Neural progenitor cell (in vitro differentiated cells): Measurements from ENCODE around the gene ATP5F1E. TPM values are rescaled to one million over a fixed set of nuclear protein-coding genes. Genes with fewer than 3 reads are reported as not detected.
A peak's percentile ranks its signal among the peaks of the same experiment; 100 is the strongest.
"Not testable (repeated sequence)": the region's sequence is repeated elsewhere in the genome, so short reads cannot be mapped to it uniquely, and the experiment has no call there.

ENCODE experiments used
- DNase-seq: peaks from one replicate; pipeline ENCODE4 v3.0.0-alpha.2; 2016; ENCODE audit warnings: low spot score
- H2AFZ ChIP-seq: fragments of 200-600 bp; sonication (generic); replicated peaks from 2 replicates; pipeline ENCODE4 v1.6.1; 2016; ENCODE audit warnings: antibody characterized with exemption
- H3F3A ChIP-seq: fragments of 200-600 bp; sonication (generic); 2 replicates; pipeline ENCODE4 v1.6.1; 2016; ENCODE audit warnings: antibody characterized with exemption, low read depth
- H3K27ac ChIP-seq: fragments of 200-600 bp; sonication (generic); 2 replicates; pipeline ENCODE4 v1.5.1; 2016; ENCODE audit warnings: mild to moderate bottlenecking
- H3K27me3 ChIP-seq: fragments of 200-600 bp; sonication (generic); 2 replicates; pipeline ENCODE4 v1.6.1; 2016; ENCODE audit warnings: mild to moderate bottlenecking, moderate library complexity
- H3K36me3 ChIP-seq: fragments of 200-600 bp; sonication (generic); 2 replicates; pipeline ENCODE4 v1.5.1; 2016
- H3K4me1 ChIP-seq: fragments of 200-600 bp; sonication (generic); 2 replicates; pipeline ENCODE4 v1.6.1; 2016; ENCODE audit warnings: mixed run types
- H3K4me2 ChIP-seq: fragments of 200-600 bp; sonication (generic); 2 replicates; pipeline ENCODE4 v1.6.1; 2016
- H3K4me3 ChIP-seq: fragments of 200-600 bp; sonication (generic); 2 replicates; pipeline ENCODE4 v1.5.1; 2016
- H3K79me2 ChIP-seq: fragments of 200-600 bp; sonication (generic); 2 replicates; pipeline ENCODE4 v1.6.1; 2016; ENCODE audit warnings: low read depth
- H3K9ac ChIP-seq: fragments of 200-600 bp; sonication (generic); 2 replicates; pipeline ENCODE4 v1.6.1; 2016
- H3K9me3 ChIP-seq: fragments of 200-600 bp; sonication (generic); 2 replicates; pipeline ENCODE4 v1.5.1; 2016; ENCODE audit warnings: low read depth
- H4K20me1 ChIP-seq: fragments of 200-600 bp; sonication (generic); 2 replicates; pipeline ENCODE4 v1.6.1; 2016; ENCODE audit warnings: low read depth
- H3K27ac Mint-ChIP-seq: 3 replicates; pipeline ENCODE4 v1.8.0; 2021; ENCODE audit warnings: mixed read lengths
- H3K27me3 Mint-ChIP-seq: 2 replicates; pipeline ENCODE4 v1.8.0; 2022; ENCODE audit warnings: low read depth, mild to moderate bottlenecking, inconsistent platforms, moderate library complexity, mixed read lengths; ENCODE audit not compliant: insufficient read depth
- H3K36me3 Mint-ChIP-seq: 3 replicates; pipeline ENCODE4 v1.8.0; 2021; ENCODE audit warnings: mixed read lengths
- H3K4me1 Mint-ChIP-seq: 3 replicates; pipeline ENCODE4 v1.8.0; 2021; ENCODE audit warnings: mixed read lengths
- H3K4me3 Mint-ChIP-seq: 3 replicates; pipeline ENCODE4 v1.8.0; 2021; ENCODE audit warnings: mild to moderate bottlenecking, moderate library complexity, mixed read lengths
- H3K9me3 Mint-ChIP-seq: 3 replicates; pipeline ENCODE4 v1.8.0; 2020; ENCODE audit warnings: mixed read lengths
- EZH2 ChIP-seq: fragments of 200-600 bp; sonication (generic); IDR thresholded peaks from 2 replicates; pipeline ENCODE4 v1.6.1; 2017; ENCODE audit warnings: antibody characterized with exemption, mild to moderate bottlenecking, moderate library complexity
- EZH2phosphoT487 ChIP-seq: fragments of 200-600 bp; sonication (generic); IDR thresholded peaks from 2 replicates; pipeline ENCODE4 v1.6.1; 2017; ENCODE audit warnings: antibody characterized with exemption
- total RNA-seq: library from RNA; depleted of rRNA; stranded (reverse); fragments of >200 nt; gene quantifications from 2 replicates; pipeline ENCODE4 v1.2.3, GENCODE V29; 2015; ENCODE audit warnings: low replicate concordance
- TF ChIP-seq, protein P1 (sequence below): fragments of 200-600 bp; sonication (generic); IDR thresholded peaks from 2 replicates; pipeline ENCODE4 v1.5.1; 2017; ENCODE audit warnings: antibody characterized with exemption, mild to moderate bottlenecking

Gene ATP5F1E
- total RNA-seq, 1 donor from 2014 or later, result 29.7 TPM

DNA sequence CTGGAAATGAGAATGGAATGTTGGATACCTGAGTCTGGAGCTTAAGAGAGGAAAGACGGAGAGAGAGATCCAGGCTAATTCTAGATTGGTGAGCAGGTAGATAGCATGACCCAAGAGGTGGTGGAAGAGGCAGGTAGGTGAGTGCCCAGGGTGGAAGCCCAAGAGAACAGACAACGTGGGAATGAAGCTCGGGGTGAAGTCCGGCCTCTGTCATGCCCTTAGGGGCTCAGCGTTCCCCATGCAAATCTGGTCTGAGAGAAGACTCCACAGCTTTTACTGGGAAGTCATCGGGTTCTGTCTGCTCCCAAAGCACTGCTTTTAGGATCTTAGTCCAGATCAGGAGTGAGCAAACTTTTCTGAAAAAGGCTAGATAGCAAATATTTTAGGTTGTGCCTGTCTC is 47.4 kb downstream of the ATP5F1E start:
- Histone ChIP-seq H3K79me2 (peaks cover 44% of the 10 kb centered on the region), H2AFZ (no peak overlapping the region), H3K36me3 (no peaks in the 10 kb centered on the region), H4K20me1 (peaks cover 28% of the 10 kb centered on the region), H3F3A (peaks cover 5% of the 10 kb centered on the region), H3K27ac (no peak overlapping the region), H3K27me3 (peaks cover 4% of the 10 kb centered on the region), H3K9me3 (no peaks in the 10 kb centered on the region), H3K9ac (no peak overlapping the region), H3K4me3 (no peak overlapping the region), H3K4me2 (no peak overlapping the region), H3K4me1 (no peaks in the 10 kb centered on the region)
- DNase-seq, result no peak
- Mint-ChIP-seq H3K36me3 (peaks cover 20% of the 10 kb centered on the region), H3K4me1 (peaks cover 15% of the 10 kb centered on the region), H3K27me3 (peaks cover under 1% of the 10 kb centered on the region), H3K4me3 (no peak overlapping the region), H3K9me3 (peaks cover 2% of the 10 kb centered on the region), H3K27ac (no peak overlapping the region)
- TF ChIP-seq, protein P1, sequence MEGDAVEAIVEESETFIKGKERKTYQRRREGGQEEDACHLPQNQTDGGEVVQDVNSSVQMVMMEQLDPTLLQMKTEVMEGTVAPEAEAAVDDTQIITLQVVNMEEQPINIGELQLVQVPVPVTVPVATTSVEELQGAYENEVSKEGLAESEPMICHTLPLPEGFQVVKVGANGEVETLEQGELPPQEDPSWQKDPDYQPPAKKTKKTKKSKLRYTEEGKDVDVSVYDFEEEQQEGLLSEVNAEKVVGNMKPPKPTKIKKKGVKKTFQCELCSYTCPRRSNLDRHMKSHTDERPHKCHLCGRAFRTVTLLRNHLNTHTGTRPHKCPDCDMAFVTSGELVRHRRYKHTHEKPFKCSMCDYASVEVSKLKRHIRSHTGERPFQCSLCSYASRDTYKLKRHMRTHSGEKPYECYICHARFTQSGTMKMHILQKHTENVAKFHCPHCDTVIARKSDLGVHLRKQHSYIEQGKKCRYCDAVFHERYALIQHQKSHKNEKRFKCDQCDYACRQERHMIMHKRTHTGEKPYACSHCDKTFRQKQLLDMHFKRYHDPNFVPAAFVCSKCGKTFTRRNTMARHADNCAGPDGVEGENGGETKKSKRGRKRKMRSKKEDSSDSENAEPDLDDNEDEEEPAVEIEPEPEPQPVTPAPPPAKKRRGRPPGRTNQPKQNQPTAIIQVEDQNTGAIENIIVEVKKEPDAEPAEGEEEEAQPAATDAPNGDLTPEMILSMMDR, result no peak
- no peak for TF ChIP-seq EZH2
- no peak for TF ChIP-seq EZH2phosphoT487

DNA sequence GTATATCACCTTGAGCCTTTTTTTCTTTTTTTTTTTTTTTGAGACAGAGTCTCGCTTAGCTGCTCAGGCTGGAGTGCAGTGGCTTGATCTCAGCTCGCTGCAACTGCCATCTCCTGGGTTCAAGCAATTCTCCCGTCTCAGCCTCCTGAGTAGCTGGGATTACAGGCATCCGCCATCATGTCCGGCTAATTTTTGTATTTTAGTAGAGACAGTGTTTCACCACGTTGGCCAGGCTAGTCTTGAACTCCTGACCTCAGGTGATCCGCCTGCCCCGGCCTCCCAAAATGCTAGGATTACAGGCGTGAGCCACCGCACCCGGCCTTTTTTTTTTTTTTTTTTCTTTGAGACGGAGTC is 49.0 kb downstream of the ATP5F1E start:
- peaks cover 16% of the 10 kb centered on the region for H3K36me3 Mint-ChIP-seq
- H3K27me3 ChIP-seq, result peaks cover 16% of the 10 kb centered on the region
- H4K20me1 ChIP-seq, result peaks cover 27% of the 10 kb centered on the region
- H3K27me3 Mint-ChIP-seq, H3K9ac ChIP-seq, H3K4me3 ChIP-seq, H3K9me3 ChIP-seq, H3K4me3 Mint-ChIP-seq, DNase-seq, H3K9me3 Mint-ChIP-seq, H3K36me3 ChIP-seq, H3K4me1 ChIP-seq, H3K27ac ChIP-seq, H2AFZ ChIP-seq, H3K4me2 ChIP-seq, H3K27ac Mint-ChIP-seq: not testable (repeated sequence)
- H3F3A ChIP-seq, result peaks cover 19% of the 10 kb centered on the region
- peaks cover 22% of the 10 kb centered on the region for H3K4me1 Mint-ChIP-seq
- peaks cover 44% of the 10 kb centered on the region for H3K79me2 ChIP-seq

DNA sequence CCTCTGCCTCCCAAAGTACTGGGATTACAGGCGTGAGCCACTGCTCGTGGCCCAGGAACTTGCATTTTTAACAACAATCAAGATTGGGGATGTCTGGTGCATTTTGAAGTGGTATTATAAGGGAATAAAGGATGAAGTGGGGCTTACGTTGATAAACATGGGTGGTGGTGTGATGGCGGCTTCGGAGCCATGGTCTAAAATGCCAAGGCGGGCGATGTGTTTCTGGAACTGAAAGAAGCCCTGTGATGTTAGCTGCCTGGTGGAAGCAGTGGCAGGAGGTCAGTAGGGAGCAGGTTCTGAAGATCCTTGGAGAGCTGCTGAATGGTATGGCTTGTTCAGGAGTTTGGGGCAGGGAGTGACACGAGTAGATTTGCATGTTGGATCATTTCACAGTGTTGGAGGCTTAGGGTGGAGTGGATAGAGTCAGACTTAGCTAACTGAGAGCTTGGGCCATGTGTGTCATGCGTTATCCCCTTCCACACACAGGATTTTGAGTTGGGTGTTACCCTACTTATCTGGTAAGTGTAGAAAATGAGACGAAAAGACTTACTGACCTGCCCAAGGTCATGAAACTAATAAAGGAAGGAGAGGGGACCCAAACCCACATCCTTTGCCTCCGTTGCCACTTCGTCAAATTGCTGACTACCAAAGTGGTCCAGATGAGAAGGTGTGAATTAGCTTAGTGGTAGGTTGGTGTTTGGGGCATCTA is 49.6 kb downstream of the ATP5F1E start:
- peaks cover 22% of the 10 kb centered on the region for H3K4me1 Mint-ChIP-seq
- Histone ChIP-seq H4K20me1 (peaks cover 23% of the 10 kb centered on the region), H3F3A (peaks cover 23% of the 10 kb centered on the region), H3K4me3 (peak overlapping the region; percentile 69), H3K9me3 (no peaks in the 10 kb centered on the region), H2AFZ (no peak overlapping the region), H3K4me2 (peak overlapping the region; percentile 81), H3K4me1 (no peaks in the 10 kb centered on the region), H3K9ac (no peak overlapping the region), H3K27me3 (peaks cover 16% of the 10 kb centered on the region), H3K36me3 (no peaks in the 10 kb centered on the region), H3K79me2 (peaks cover 44% of the 10 kb centered on the region), H3K27ac (no peak overlapping the region)
- DNase-seq, result no peak
- H3K9me3 Mint-ChIP-seq, result peaks cover 3% of the 10 kb centered on the region
- peak overlapping the region; percentile 95 for H3K4me3 Mint-ChIP-seq
- peaks cover 10% of the 10 kb centered on the region for H3K36me3 Mint-ChIP-seq
- H3K27ac Mint-ChIP-seq, result no peak overlapping the region
- peaks cover 7% of the 10 kb centered on the region for H3K27me3 Mint-ChIP-seq
- TF ChIP-seq EZH2, result no peak
- TF ChIP-seq, protein P1, result no peak
- TF ChIP-seq EZH2phosphoT487, result no peak

DNA sequence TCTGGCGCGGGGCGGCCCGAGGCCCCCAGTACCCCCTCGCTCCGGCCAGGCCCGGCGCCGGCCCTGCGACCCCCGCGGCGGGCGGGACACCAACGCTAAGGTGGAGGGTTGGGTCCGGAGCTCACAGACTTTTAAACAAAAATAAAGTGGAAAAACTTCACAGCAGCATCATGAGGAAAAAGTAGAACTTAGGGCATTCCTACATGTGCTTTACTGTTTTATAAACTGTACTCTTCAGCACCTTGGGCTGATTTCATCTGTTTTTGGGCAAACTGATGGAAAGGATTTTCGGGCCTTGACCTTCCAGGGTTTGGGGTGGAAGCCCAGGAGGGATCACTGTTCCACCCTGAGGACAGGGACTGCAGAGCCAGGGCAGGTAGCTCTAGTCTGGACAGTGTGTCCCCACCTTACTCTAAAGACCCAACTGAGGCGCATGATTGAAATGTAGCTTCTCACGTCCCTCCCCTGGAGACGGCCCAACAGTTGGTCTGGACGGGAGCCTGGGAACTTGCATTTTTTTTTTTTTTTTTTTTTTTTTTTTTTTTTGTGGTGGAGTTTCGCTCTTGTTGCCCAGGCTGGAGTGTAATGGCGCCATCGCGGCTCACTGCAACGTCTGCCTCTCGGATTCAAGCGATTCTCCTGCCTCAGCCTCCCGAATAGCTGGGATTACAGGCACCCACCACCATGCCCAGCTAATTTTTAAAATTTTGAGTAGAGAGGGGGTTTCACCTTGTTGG is 50.3 kb downstream of the ATP5F1E start:
- Histone ChIP-seq H3K4me1 (no peaks in the 10 kb centered on the region), H3K9me3 (no peaks in the 10 kb centered on the region), H4K20me1 (peaks cover 23% of the 10 kb centered on the region), H3K27ac (no peak overlapping the region), H3K79me2 (peaks cover 44% of the 10 kb centered on the region), H2AFZ (peak overlapping the region; percentile 19), H3K4me3 (peak overlapping the region; percentile 69), H3K9ac (peak overlapping the region; percentile 5), H3F3A (peaks cover 23% of the 10 kb centered on the region), H3K4me2 (peak overlapping the region; percentile 81), H3K36me3 (no peaks in the 10 kb centered on the region), H3K27me3 (peaks cover 16% of the 10 kb centered on the region)
- Mint-ChIP-seq H3K27me3 (peaks cover 7% of the 10 kb centered on the region), H3K4me1 (peaks cover 22% of the 10 kb centered on the region), H3K9me3 (peaks cover 4% of the 10 kb centered on the region), H3K36me3 (peaks cover 3% of the 10 kb centered on the region), H3K4me3 (peak overlapping the region; percentile 95), H3K27ac (peak overlapping the region; percentile 73)
- DNase-seq, result no peak
- TF ChIP-seq EZH2phosphoT487, result no peak
- TF ChIP-seq, protein P1, result no peak
- TF ChIP-seq EZH2, result no peak
